DMS79 treated with DMSO at 0.1 percent for 48 hours (cell line): ENCODE measurements around the gene LARP1.
"Not testable (repeated sequence)": the region's sequence is repeated elsewhere in the genome, so short reads cannot be mapped to it uniquely, and the experiment has no call there.

ENCODE experiments used
- DNase-seq: peaks from one replicate; lab custom pipeline; 2025; lab: John Stamatoyannopoulos, UW

The LARP1 gene

DNA sequence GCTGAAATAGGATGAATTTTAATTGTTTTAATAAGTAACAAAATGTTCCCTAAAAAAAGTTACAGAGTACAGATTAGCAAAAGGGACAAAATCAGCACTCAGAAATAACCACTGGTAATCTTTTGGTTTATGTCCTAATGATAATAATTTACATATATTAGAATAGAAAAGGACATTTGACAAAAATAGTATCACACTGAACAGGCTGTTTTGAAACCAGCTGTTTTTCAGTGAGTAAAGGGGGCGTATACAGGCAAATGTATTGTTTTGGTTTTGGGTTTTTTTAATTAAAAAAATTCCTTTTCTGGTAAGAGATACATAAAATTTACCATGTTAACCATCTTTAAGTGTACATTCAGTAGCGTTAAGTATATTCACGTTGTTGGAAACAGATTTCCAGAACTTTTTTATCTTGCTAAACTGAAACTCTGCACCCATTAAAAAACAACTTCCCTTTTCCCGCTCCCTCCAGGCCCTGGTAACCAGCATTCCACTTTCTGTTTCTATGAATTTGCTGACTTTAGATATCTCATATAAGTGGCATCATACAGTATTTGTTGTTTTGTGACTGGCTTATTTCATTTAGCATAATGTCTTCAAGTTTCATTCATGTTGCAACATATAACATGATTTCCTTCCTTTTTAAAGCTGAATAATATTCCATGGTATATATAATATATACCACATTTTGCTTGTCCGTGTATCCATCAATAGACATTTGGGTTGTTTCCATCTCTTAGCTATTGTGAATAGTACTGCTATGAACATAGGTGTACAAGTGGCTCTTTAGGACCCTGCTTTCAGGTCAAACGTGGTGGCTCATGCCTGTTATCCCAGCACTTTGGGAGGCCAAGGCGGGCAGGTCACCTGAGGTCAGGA lies 20.6 kb upstream of the LARP1 start:
- DNase-seq = no peak

DNA sequence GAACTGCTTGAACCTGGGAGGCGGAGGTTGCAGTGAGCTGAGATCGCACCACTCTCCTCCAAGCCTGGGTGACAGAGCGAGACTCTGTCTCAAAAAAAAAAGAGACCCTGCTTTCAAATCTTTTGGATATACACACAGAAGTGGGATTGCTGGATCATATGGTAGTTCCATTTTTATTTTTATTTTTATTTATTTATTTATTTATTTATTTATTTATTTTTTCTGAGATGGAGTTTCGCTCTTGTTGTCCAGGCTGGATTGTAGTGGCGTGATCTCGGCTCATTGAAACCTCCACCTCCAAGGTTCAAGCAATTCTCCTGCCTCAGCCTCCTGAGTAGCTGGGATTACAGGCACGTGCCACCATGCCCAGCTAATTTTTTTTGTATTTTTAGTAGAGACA lies 19.8 kb upstream of the LARP1 start:
- not testable (repeated sequence) for DNase-seq

DNA sequence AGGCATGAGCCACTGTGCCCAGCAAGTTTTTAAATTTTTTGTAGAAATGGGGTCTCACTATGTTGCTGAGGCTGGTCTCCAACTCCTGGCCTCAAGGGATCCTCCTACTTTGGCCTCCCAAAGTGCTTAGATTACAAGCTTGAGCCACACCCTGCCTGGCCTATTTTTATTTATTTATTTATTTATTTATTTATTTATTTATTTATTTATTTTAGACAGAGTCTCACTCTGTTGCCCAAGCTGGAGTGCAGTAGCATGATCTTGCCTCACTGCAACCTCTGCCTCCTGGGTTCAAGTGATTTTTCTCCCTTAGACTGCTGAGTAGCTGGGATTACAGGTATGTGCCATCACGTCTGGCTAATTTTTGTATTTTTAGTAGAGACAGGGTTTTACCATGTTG lies 18.8 kb upstream of the LARP1 start:
- DNase-seq = not testable (repeated sequence)

GRCh38 chr5:154737667-154738320 lies 17.4 kb upstream of the LARP1 start:
- no peak for DNase-seq

DNA sequence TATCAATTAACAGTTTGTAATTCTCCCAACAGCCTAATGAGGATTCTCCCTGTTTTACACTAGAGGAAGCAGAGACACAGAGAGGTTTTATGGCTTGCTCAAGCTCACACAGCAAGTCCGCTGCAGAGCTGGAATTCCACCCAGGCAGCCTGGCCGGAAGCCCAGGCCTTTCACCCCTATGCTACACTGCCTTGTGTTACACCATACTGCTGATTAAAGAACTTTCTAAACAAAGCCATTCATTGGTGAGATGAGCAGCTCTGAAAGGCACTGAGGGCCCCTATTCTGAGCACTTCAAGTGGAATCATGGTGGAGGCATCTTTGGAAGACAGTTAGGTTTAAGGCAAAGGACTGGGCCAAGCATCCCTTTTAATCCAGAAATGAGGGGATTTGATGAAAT lies 14.7 kb upstream of the LARP1 start:
- no peak for DNase-seq

GRCh38 chr5:154740957-154741356 lies 14.2 kb upstream of the LARP1 start:
- no peak for DNase-seq

- no peak for DNase-seq
These were observed 13.8 kb upstream of the LARP1 start for GRCh38 chr5:154741415-154741814.

DNA sequence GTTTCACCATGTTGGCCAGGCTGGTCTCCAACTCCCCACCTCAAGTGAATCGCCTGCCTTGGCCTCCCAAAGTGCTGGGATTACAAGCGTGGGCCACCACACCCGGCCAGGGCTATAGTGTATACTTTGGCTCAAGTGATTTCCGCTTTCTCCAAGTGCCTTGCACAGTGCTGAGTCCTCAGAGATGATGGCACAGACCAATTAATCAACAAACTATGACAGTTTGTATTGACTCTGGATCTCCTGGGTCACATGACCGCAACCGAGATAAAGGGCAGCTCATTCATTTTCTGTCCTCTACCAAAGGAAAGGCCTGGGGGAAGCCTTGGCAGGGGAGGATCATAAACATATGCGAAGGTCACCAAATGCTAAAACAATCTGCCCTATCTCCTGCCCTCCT lies 11.4 kb upstream of the LARP1 start:
- no peak for DNase-seq

GRCh38 chr5:154745349-154745748 lies 9.8 kb upstream of the LARP1 start:
- DNase-seq = no peak

- no peak for DNase-seq
These were observed 5.7 kb upstream of the LARP1 start for GRCh38 chr5:154749491-154749890.

DNA sequence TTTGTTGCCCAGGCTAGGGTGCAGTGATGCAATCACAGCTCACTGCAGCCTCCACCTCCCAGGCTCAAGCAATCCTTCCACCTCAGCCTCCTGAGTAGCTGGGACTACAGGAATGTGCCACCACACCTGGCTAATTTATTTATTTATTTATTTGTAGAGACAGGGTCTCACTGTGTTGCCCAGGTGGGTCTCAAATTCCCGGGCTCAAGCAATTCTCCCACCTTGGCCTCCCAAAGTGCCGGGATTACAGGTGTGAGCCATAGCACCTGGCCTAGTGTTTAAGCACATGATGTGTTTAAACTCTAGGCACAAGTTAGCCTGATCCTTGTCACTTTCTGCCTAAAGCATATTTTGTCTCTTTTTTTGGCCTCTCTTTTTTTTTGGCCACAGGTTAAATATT lies 4.5 kb upstream of the LARP1 start:
- not testable (repeated sequence) for DNase-seq

- no peak for DNase-seq
These were observed 3.3 kb upstream of the LARP1 start for GRCh38 chr5:154751854-154752253.

DNA sequence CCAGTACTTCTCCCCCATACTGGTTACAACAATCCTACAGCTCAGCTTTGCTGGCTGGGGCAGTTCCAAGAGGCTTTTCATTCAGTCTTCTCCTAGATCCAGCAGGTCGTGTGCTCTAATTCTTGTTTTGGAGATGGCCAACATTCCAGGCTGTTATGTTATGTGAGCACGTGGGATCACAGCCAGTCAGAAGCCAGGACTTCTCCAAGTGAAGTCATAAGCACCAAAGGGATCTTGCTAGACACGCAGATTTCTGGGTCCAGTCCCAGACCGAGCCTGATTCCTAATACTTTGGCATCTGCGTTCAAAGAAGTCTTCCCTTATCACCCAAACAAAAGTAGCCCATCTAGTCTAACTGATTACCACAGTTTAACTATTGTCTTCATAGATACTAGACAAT lies 1.4 kb upstream of the LARP1 start:
- no peak for DNase-seq

DNA sequence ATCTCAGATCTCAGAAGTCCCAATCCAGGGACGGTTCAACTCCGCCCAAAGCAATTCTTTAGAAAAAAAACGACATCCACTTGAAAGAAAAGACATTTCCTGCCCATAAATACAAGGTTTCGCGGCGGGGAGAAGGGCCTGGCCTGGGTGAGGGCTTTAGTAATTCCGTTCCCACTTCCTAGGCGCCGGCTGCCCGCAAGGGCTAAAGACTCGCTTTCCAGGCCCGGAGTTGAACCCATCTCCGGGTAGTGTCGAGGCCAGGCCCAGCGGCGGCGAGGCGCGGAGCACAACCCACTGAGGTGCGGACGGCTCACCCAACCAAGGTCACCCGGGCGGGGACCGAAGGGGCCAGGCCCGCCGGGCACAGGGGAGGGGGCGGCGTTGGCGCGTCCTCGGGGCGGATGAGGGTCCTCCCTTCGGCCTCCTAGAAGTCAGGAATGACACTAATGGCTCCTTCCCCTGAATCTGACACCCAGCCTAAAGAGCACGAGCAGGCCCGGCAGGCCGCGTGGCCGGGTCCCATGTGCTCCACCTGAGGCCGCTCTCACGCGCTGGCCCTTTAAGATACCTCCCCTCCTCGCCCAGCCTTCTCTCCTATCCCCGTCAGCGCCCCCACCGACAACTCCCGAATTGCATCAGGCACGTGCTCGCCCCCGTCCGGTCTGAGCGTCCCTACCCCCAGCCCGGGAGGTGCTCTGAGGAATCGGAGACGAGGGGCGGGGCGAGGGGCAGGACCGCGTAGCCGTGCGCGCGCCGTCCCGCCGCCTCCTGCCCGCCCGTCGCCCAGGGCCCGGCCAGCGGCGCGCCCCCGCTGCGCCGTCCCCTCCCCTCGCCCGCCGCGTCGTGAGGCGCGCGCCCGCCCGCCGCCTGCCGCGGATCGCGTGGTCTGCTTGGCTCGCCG lies 467 bp upstream of the LARP1 start:
- peak; percentile 87 for DNase-seq

DNA sequence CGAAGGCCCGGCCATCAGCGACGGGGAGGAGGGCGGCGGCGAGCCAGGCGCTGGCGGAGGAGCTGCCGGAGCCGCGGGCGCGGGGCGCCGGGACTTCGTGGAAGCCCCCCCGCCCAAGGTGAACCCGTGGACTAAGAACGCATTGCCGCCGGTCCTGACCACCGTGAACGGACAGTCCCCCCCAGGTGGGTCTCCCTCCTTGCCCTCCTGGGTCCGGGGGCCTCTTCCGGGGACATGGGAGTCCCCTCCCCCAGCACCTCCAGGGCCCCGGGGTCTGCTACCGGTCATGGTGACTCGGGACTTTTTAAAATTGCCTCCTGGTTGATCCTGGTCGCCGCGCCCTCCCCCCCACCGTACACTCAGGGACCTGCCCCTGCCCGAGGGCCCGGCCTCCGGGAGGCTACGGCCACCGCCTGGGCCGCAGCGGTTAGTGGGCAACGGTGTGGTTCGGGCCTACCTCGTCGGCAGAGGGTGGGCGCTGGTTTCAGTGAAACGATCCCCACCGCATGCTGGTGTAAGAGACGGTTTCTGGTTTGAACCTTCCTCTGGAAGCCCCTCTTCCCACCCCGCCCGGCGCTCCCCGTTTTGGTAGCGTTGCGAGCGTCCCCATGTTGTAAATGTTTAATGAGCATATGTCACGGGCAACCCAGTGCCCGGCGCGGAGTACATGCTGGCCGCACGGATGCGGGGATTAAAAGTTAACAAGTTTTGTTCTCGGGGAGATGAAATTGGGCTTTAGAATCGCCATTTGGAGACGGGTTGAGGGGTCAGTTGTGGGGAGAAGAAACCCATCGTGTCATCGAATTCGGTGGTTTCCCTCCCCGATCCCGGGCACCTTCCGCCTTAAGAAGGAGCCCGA lies 1.1 kb downstream of the LARP1 start:
- no peak for DNase-seq

DNA sequence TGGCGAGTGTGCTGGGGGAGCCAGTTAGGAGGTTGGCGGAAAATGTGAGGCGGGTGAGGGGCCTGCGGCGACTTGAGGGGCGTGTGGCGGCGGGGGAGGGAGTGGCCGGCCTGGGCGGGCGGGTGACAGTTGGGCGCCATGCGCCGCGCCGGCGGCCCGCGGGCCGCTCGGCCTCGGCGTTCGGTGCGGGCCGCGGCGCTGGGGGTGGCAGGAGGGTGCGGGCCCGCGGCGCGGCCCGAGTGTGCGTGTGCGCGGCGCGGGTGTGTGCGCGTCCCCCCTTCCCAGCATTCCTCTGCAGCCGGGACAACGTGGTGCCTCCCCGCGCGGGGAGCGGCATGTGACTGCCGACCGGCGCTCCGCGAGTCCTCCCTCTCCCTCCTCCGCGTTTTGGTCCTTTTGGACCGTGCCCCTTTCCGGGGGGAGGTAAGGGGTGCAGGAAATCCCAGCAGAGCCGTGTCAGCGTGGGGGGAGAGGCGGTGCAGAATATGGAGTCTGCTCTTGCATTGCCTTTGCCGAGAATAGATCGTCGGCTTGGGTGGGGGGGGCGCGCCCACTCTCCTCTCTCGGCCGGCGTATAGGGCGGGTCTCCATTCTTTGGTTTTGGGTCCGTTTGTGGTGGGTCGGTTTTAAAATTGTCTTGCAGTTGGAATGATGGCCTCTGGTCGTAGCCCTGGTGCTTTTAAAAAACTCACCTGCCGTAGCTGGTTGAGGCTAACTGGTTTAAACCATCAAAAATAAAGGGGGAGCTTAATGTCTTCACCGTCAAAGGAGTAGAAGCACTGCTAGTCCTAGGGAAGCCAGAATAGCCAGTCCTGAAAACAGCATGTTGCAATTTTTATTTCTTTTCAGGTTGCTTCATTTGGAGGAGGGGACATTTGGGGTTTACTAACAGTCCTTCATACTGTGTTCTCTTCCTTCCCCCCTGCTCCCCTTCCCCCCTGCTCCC lies 2.0 kb downstream of the LARP1 start:
- peak; percentile 8 for DNase-seq

GRCh38 chr5:154757814-154758406 lies 2.7 kb downstream of the LARP1 start:
- peak; percentile 74 for DNase-seq

GRCh38 chr5:154758493-154758892 lies 3.3 kb downstream of the LARP1 start:
- DNase-seq = peak; percentile 29

- no peak for DNase-seq
These were observed 3.8 kb downstream of the LARP1 start for GRCh38 chr5:154758977-154759376.

DNA sequence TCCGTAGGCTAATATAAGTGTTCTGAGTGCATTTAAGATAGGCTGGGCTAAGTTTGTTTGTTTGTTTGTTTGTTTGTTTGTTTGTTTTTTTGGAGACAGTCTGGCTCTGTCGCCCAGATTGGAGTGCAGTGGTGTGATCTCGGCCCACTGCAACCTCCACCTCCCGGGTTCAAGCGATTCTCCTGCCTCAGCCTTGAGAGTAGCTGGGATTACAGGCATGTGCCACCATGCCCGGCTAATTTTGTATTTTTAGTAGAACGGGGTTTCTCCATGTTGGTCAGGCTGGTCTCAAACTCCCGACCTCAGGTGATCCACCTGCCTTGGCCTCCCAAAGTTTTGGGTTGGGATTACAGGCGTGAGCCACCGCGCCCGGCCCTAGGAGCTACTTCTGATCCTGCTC lies 4.7 kb downstream of the LARP1 start:
- DNase-seq = not testable (repeated sequence)
